ENCODE data around the gene GRID2. TPM values are rescaled to one million over a fixed set of nuclear protein-coding genes. Genes with fewer than 3 reads are reported as not detected.

GRID2 gene
- polyA plus RNA-seq, 1 of the 3 experiments (the other 2 are of a cell fraction): not detected

DNA sequence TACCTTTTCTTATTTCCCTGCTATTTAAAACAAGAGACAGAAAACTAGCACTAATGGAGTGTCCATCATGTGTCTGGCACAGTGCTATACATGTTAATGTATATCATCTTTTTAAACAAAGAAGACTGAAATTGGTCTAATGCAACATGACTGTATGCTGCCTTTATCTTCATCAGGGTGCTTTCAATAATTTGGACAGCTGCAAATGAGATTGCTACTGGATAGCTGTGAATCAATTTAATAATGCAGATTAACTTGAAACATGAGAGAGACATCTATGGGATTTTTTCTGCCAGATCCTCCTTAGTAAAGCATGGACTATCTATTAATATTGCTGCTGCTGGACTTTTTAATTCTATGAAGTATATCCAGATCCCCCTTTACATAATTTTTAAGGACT, 1269.5 kb downstream of the GRID2 start:
- Histone ChIP-seq H3K9me2 (no peaks in the 10 kb centered on the region), H3F3A (replicated peaks; ENCODE audit: insufficient read depth) (no peaks in the 10 kb centered on the region), H3K9me3 (no peaks in the 10 kb centered on the region), H4K20me1 (ENCODE audit: insufficient read depth) (no peaks in the 10 kb centered on the region), H3K9ac (no peak overlapping the region), H3K4me3 (ENCODE audit: low read depth in 2 of 2, low read length in 1 of 2) (no peak overlapping the region), H2AFZ (ENCODE audit: low read depth) (no peak overlapping the region), H3K4me2 (no peak overlapping the region), H3K27me3 (ENCODE audit: insufficient read depth) (no peaks in the 10 kb centered on the region), H3K36me3 (replicated peaks in 1 of 2; ENCODE audit: control insufficient read depth in 1 of 2, insufficient read depth in 2 of 2, low read length in 1 of 2) (no peaks in the 10 kb centered on the region), H3K79me2 (ENCODE audit: insufficient read depth) (no peaks in the 10 kb centered on the region), H3K27ac (ENCODE audit: low read depth in 2 of 2, low read length in 1 of 2) (no peak overlapping the region), H3K4me1 (ENCODE audit: control insufficient read depth in 1 of 2, insufficient read depth in 2 of 2, low read depth in 1 of 2, low read length in 1 of 2) (no peaks in the 10 kb centered on the region; a peak in 1 of 4 replicates)
- no peak for TF ChIP-seq EZH2phosphoT487 (IDR thresholded peaks at IDR 0.05; ENCODE audit: borderline replicate concordance, low read depth)
- TF ChIP-seq EP300 (IDR thresholded peaks at IDR 0.05; ENCODE audit: borderline replicate concordance in 1 of 2, low read depth in 1 of 2, low read length in 1 of 2): peak in 1 of 2 experiments; percentile 52; a peak in 2 of 4 replicates
- TF ChIP-seq SIN3A (IDR thresholded peaks at IDR 0.05; ENCODE audit: borderline replicate concordance, low read depth, low read length): no peak
- no peak for TF ChIP-seq RAD21 (IDR thresholded peaks at IDR 0.05; ENCODE audit: low read length)
- TF ChIP-seq, protein P1, sequence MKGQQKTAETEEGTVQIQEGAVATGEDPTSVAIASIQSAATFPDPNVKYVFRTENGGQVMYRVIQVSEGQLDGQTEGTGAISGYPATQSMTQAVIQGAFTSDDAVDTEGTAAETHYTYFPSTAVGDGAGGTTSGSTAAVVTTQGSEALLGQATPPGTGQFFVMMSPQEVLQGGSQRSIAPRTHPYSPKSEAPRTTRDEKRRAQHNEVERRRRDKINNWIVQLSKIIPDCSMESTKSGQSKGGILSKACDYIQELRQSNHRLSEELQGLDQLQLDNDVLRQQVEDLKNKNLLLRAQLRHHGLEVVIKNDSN (IDR thresholded peaks at IDR 0.05; ENCODE audit: borderline replicate concordance, low read depth): no peak
- TF ChIP-seq CHD2 (IDR thresholded peaks at IDR 0.05; ENCODE audit: low read length, partially characterized antibody): no peak
- no peak for TF ChIP-seq NFIC (IDR thresholded peaks at IDR 0.05; ENCODE audit: borderline replicate concordance)
- no peak for TF ChIP-seq TAF1 (IDR thresholded peaks at IDR 0.05; ENCODE audit: borderline replicate concordance, low read depth, low read length)
- no peak for TF ChIP-seq TEAD4 (IDR thresholded peaks at IDR 0.05; ENCODE audit: borderline replicate concordance, insufficient read depth)
- TF ChIP-seq, protein P2, sequence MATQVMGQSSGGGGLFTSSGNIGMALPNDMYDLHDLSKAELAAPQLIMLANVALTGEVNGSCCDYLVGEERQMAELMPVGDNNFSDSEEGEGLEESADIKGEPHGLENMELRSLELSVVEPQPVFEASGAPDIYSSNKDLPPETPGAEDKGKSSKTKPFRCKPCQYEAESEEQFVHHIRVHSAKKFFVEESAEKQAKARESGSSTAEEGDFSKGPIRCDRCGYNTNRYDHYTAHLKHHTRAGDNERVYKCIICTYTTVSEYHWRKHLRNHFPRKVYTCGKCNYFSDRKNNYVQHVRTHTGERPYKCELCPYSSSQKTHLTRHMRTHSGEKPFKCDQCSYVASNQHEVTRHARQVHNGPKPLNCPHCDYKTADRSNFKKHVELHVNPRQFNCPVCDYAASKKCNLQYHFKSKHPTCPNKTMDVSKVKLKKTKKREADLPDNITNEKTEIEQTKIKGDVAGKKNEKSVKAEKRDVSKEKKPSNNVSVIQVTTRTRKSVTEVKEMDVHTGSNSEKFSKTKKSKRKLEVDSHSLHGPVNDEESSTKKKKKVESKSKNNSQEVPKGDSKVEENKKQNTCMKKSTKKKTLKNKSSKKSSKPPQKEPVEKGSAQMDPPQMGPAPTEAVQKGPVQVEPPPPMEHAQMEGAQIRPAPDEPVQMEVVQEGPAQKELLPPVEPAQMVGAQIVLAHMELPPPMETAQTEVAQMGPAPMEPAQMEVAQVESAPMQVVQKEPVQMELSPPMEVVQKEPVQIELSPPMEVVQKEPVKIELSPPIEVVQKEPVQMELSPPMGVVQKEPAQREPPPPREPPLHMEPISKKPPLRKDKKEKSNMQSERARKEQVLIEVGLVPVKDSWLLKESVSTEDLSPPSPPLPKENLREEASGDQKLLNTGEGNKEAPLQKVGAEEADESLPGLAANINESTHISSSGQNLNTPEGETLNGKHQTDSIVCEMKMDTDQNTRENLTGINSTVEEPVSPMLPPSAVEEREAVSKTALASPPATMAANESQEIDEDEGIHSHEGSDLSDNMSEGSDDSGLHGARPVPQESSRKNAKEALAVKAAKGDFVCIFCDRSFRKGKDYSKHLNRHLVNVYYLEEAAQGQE (IDR thresholded peaks at IDR 0.05; ENCODE audit: low read depth, low read length): no peak
- no peak for TF ChIP-seq ELF1 (IDR thresholded peaks at IDR 0.05)
- TF ChIP-seq, protein P3, sequence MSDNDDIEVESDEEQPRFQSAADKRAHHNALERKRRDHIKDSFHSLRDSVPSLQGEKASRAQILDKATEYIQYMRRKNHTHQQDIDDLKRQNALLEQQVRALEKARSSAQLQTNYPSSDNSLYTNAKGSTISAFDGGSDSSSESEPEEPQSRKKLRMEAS (IDR thresholded peaks at IDR 0.05; ENCODE audit: low read depth): no peak
- TF ChIP-seq, protein P4, sequence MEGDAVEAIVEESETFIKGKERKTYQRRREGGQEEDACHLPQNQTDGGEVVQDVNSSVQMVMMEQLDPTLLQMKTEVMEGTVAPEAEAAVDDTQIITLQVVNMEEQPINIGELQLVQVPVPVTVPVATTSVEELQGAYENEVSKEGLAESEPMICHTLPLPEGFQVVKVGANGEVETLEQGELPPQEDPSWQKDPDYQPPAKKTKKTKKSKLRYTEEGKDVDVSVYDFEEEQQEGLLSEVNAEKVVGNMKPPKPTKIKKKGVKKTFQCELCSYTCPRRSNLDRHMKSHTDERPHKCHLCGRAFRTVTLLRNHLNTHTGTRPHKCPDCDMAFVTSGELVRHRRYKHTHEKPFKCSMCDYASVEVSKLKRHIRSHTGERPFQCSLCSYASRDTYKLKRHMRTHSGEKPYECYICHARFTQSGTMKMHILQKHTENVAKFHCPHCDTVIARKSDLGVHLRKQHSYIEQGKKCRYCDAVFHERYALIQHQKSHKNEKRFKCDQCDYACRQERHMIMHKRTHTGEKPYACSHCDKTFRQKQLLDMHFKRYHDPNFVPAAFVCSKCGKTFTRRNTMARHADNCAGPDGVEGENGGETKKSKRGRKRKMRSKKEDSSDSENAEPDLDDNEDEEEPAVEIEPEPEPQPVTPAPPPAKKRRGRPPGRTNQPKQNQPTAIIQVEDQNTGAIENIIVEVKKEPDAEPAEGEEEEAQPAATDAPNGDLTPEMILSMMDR (IDR thresholded peaks at IDR 0.05): no peak
- TF ChIP-seq TCF12 (IDR thresholded peaks at IDR 0.05): no peak
- no peak for TF ChIP-seq FOXM1 (IDR thresholded peaks at IDR 0.05; ENCODE audit: low read depth)
- TF ChIP-seq RFX5 (IDR thresholded peaks at IDR 0.05; ENCODE audit: low read length): no peak
- TF ChIP-seq, protein P5, sequence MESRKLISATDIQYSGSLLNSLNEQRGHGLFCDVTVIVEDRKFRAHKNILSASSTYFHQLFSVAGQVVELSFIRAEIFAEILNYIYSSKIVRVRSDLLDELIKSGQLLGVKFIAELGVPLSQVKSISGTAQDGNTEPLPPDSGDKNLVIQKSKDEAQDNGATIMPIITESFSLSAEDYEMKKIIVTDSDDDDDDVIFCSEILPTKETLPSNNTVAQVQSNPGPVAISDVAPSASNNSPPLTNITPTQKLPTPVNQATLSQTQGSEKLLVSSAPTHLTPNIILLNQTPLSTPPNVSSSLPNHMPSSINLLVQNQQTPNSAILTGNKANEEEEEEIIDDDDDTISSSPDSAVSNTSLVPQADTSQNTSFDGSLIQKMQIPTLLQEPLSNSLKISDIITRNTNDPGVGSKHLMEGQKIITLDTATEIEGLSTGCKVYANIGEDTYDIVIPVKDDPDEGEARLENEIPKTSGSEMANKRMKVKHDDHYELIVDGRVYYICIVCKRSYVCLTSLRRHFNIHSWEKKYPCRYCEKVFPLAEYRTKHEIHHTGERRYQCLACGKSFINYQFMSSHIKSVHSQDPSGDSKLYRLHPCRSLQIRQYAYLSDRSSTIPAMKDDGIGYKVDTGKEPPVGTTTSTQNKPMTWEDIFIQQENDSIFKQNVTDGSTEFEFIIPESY (IDR thresholded peaks at IDR 0.05; ENCODE audit: borderline replicate concordance, low read depth): no peak
- peak; percentile 49; the same call in 1 of the 2 replicates for TF ChIP-seq GATA2 (CRISPR knock-in tag; IDR thresholded peaks at IDR 0.05)
- TF ChIP-seq RCOR1 (IDR thresholded peaks at IDR 0.05; ENCODE audit: low read length): peak; percentile 63
- TF ChIP-seq, protein P6, sequence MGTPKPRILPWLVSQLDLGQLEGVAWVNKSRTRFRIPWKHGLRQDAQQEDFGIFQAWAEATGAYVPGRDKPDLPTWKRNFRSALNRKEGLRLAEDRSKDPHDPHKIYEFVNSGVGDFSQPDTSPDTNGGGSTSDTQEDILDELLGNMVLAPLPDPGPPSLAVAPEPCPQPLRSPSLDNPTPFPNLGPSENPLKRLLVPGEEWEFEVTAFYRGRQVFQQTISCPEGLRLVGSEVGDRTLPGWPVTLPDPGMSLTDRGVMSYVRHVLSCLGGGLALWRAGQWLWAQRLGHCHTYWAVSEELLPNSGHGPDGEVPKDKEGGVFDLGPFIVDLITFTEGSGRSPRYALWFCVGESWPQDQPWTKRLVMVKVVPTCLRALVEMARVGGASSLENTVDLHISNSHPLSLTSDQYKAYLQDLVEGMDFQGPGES (IDR thresholded peaks at IDR 0.05; ENCODE audit: low read depth, low read length): no peak
- POLR2A ChIA-PET: no interaction called here
- CTCF ChIA-PET: no interaction called here
- DNase-seq: no peak

All from SK-N-SH (cell line).